ENCODE results near the gene SCN1A.

DNA sequence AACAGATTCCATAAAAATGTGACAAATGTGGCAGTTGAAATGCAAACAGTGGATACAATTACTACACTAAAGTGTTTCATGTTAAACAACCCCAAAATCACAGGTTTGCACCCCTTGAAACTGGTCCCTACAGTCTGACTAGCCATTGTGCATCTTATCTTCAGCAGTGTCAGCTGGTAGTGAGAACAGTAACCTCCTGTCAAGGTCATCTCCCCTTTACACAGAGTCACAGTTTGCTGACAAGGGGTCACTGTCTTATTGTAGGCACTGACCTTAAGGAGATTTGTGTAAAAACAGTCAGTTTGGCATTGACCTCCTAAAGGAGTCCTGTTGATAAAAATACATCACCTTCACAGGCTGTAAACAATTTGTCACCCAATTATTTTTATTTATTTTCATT lies 137.0 kb downstream of the SCN1A start:
- TF ChIP-seq, protein P1, sequence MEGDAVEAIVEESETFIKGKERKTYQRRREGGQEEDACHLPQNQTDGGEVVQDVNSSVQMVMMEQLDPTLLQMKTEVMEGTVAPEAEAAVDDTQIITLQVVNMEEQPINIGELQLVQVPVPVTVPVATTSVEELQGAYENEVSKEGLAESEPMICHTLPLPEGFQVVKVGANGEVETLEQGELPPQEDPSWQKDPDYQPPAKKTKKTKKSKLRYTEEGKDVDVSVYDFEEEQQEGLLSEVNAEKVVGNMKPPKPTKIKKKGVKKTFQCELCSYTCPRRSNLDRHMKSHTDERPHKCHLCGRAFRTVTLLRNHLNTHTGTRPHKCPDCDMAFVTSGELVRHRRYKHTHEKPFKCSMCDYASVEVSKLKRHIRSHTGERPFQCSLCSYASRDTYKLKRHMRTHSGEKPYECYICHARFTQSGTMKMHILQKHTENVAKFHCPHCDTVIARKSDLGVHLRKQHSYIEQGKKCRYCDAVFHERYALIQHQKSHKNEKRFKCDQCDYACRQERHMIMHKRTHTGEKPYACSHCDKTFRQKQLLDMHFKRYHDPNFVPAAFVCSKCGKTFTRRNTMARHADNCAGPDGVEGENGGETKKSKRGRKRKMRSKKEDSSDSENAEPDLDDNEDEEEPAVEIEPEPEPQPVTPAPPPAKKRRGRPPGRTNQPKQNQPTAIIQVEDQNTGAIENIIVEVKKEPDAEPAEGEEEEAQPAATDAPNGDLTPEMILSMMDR (IDR thresholded peaks at IDR 0.05; ENCODE audit: insufficient read depth, low read length), result no peak
- TF ChIP-seq GABPA (IDR thresholded peaks at IDR 0.05; ENCODE audit: low read depth) (no peak), SPI1 (IDR thresholded peaks at IDR 0.05; ENCODE audit: borderline replicate concordance, low read depth) (no peak), POLR2AphosphoS5 (IDR thresholded peaks at IDR 0.05; ENCODE audit: low read depth) (no peak)
- TF ChIP-seq, protein P2, sequence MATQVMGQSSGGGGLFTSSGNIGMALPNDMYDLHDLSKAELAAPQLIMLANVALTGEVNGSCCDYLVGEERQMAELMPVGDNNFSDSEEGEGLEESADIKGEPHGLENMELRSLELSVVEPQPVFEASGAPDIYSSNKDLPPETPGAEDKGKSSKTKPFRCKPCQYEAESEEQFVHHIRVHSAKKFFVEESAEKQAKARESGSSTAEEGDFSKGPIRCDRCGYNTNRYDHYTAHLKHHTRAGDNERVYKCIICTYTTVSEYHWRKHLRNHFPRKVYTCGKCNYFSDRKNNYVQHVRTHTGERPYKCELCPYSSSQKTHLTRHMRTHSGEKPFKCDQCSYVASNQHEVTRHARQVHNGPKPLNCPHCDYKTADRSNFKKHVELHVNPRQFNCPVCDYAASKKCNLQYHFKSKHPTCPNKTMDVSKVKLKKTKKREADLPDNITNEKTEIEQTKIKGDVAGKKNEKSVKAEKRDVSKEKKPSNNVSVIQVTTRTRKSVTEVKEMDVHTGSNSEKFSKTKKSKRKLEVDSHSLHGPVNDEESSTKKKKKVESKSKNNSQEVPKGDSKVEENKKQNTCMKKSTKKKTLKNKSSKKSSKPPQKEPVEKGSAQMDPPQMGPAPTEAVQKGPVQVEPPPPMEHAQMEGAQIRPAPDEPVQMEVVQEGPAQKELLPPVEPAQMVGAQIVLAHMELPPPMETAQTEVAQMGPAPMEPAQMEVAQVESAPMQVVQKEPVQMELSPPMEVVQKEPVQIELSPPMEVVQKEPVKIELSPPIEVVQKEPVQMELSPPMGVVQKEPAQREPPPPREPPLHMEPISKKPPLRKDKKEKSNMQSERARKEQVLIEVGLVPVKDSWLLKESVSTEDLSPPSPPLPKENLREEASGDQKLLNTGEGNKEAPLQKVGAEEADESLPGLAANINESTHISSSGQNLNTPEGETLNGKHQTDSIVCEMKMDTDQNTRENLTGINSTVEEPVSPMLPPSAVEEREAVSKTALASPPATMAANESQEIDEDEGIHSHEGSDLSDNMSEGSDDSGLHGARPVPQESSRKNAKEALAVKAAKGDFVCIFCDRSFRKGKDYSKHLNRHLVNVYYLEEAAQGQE (IDR thresholded peaks at IDR 0.05; ENCODE audit: insufficient replicate concordance, low read depth), result no peak

Measured in HL-60 (cell line).